ENCODE measurements around the gene CYP19A1.

CYP19A1 gene

GRCh38 chr15:51359981-51360380 lies 21.6 kb upstream of the CYP19A1 start:
- no peak for DNase-seq (ENCODE audit: low read depth in 1 of 2, low spot score in 1 of 2)

- DNase-seq (ENCODE audit: low read depth in 1 of 2, low spot score in 1 of 2), result no peak
Measured at GRCh38 chr15:51356983-51357382, 18.6 kb upstream of the CYP19A1 start.

GRCh38 chr15:51356147-51356546 lies 17.8 kb upstream of the CYP19A1 start:
- DNase-seq (ENCODE audit: low read depth in 1 of 2, low spot score in 1 of 2), result no peak

- DNase-seq (ENCODE audit: low read depth in 1 of 2, low spot score in 1 of 2), result no peak
Measured at GRCh38 chr15:51355096-51355495, 16.7 kb upstream of the CYP19A1 start.

GRCh38 chr15:51353976-51354375 lies 15.6 kb upstream of the CYP19A1 start:
- DNase-seq (ENCODE audit: low read depth in 1 of 2, low spot score in 1 of 2), result no peak

- no peak for DNase-seq (ENCODE audit: low read depth in 1 of 2, low spot score in 1 of 2)
Measured at GRCh38 chr15:51350723-51351122, 12.3 kb upstream of the CYP19A1 start.

- no peak for DNase-seq (ENCODE audit: low read depth in 1 of 2, low spot score in 1 of 2)
Measured at GRCh38 chr15:51349156-51349844, 10.9 kb upstream of the CYP19A1 start.

- DNase-seq (ENCODE audit: low read depth in 1 of 2, low spot score in 1 of 2), result no peak
Measured at GRCh38 chr15:51348688-51349087, 10.3 kb upstream of the CYP19A1 start.

GRCh38 chr15:51346136-51346535 lies 7.7 kb upstream of the CYP19A1 start:
- DNase-seq (ENCODE audit: low read depth in 1 of 2, low spot score in 1 of 2), result no peak

- no peak for DNase-seq (ENCODE audit: low read depth in 1 of 2, low spot score in 1 of 2)
Measured at GRCh38 chr15:51343466-51343865, 5.1 kb upstream of the CYP19A1 start.

- no peak for DNase-seq (ENCODE audit: low read depth in 1 of 2, low spot score in 1 of 2)
Measured at GRCh38 chr15:51342227-51342999, 4.0 kb upstream of the CYP19A1 start.

GRCh38 chr15:51341366-51342226 lies 3.2 kb upstream of the CYP19A1 start, which contains the start of gene GLDN:
TSS of gene GLDN (plus strand) at chr15:51341655. CDS start at chr15:51341685, 30 bp downstream.
- no peak for DNase-seq (ENCODE audit: low read depth in 1 of 2, low spot score in 1 of 2)

- DNase-seq (ENCODE audit: low read depth in 1 of 2, low spot score in 1 of 2), result no peak
Measured at GRCh38 chr15:51335538-51336410, 2.6 kb downstream of the CYP19A1 start.

- no peak for DNase-seq (ENCODE audit: low read depth in 1 of 2, low spot score in 1 of 2)
Measured at GRCh38 chr15:51335087-51335486, 3.3 kb downstream of the CYP19A1 start.

- no peak for DNase-seq (ENCODE audit: low read depth in 1 of 2, low spot score in 1 of 2)
Measured at GRCh38 chr15:51334011-51334451, 4.4 kb downstream of the CYP19A1 start.

- DNase-seq (ENCODE audit: low read depth in 1 of 2, low spot score in 1 of 2), result no peak
Measured at GRCh38 chr15:51333571-51333970, 4.8 kb downstream of the CYP19A1 start.

GRCh38 chr15:51332206-51333147 lies 5.9 kb downstream of the CYP19A1 start:
- DNase-seq (ENCODE audit: low read depth in 1 of 2, low spot score in 1 of 2), result no peak

GRCh38 chr15:51331141-51331540 lies 7.3 kb downstream of the CYP19A1 start:
- DNase-seq (ENCODE audit: low read depth in 1 of 2, low spot score in 1 of 2), result no peak

- DNase-seq (ENCODE audit: low read depth in 1 of 2, low spot score in 1 of 2), result no peak
Measured at GRCh38 chr15:51328926-51329325, 9.5 kb downstream of the CYP19A1 start.
